Lung (tissue), 12 donors: ENCODE results near the gene CMTM2. TPM values are rescaled to one million over a fixed set of nuclear protein-coding genes. Genes with fewer than 3 reads are reported as not detected.

ENCODE experiments used
- ATAC-seq: fragments of 200-7000 bp; cut with Tn5 transposase; one replicate; pipeline ENCODE4 v1.9.1; 2020; ENCODE audit warnings: moderate number of reproducible peaks; ENCODE audit not compliant: insufficient read depth, low FRiP score
- DNase-seq, 3 donors: peaks; one replicate each; pipeline ENCODE4 v3.0.0-alpha.2; 2013 to 2017
- H3K27ac ChIP-seq, 2 donors: one replicate each; pipeline ENCODE4 v1.5.1; 2013; ENCODE audit warnings: mild to moderate bottlenecking in 2 of 2, moderate library complexity in 2 of 2, control low read depth in 1 of 2, inconsistent platforms in 1 of 2, low read depth in 1 of 2, low read length in 1 of 2
- H3K27me3 ChIP-seq, 3 donors: one replicate each; pipeline ENCODE4 v1.5.1; 2013; ENCODE audit warnings: low read length in 2 of 3; ENCODE audit not compliant: control insufficient read depth in 3 of 3, insufficient read depth in 3 of 3
- H3K36me3 ChIP-seq, 4 donors: one replicate each; pipeline ENCODE4 v1.5.1; 2013; ENCODE audit warnings: low read length in 4 of 4, mild to moderate bottlenecking in 1 of 4, moderate library complexity in 1 of 4; ENCODE audit not compliant: control insufficient read depth in 4 of 4, insufficient read depth in 4 of 4
- H3K4me1 ChIP-seq, 5 donors: one replicate each; pipeline ENCODE4 v1.5.1; 2013; ENCODE audit warnings: low read length in 5 of 5, mild to moderate bottlenecking in 2 of 5, moderate library complexity in 1 of 5; ENCODE audit not compliant: control insufficient read depth in 5 of 5, insufficient read depth in 5 of 5
- H3K4me3 ChIP-seq: one replicate; pipeline ENCODE4 v1.5.1; 2013; ENCODE audit warnings: mild to moderate bottlenecking, control low read depth, moderate library complexity
- H3K9ac ChIP-seq, 2 donors: one replicate each; pipeline ENCODE4 v1.5.1; 2013; ENCODE audit warnings: low read length in 2 of 2, control low read depth in 1 of 2; ENCODE audit not compliant: insufficient read depth in 1 of 2
- H3K9me3 ChIP-seq, 4 donors: one replicate each; pipeline ENCODE4 v1.5.1; 2013; ENCODE audit warnings: low read length in 3 of 4, mild to moderate bottlenecking in 1 of 4, moderate library complexity in 1 of 4; ENCODE audit not compliant: control insufficient read depth in 4 of 4, insufficient read depth in 3 of 4
- CTCF ChIP-seq: IDR thresholded peaks from 2 replicates; pipeline ENCODE4 v1.5.1; 2012; ENCODE audit warnings: mild to moderate bottlenecking; ENCODE audit errors: control extremely low read depth, extremely low read depth
- WGBS, 2 donors: extraction: QIAGEN DNeasy Blood & Tissue Kit; methylation state at CpG; one replicate each; pipeline ENCODE4 v1.1.7; 2013; 5-methylcytosine and 5-hydroxymethylcytosine counted together
- polyA plus RNA-seq, 2 donors: library from polyadenylated mRNA; stranded (reverse); fragments of 200-250 nt; gene quantifications; one replicate each; pipeline ENCODE4 v1.2.1, GENCODE V29; 2013
- total RNA-seq, 2 donors: library from RNA; depleted of rRNA in 1 of 2; stranded (reverse); fragments of >200 nt in 1 of 2; gene quantifications; one replicate each; pipeline ENCODE4 v1.2.1, GENCODE V29; 2014 to 2021
- donor health status: control.
- donor health status: control.
- donor health status: Bipolar disorder and iron deficiency.
- donor health status: healthy.
- donor health status: DM: yes; HTN: yes; CAD: no.

CMTM2 gene
- total and polyA plus RNA-seq, 4 donors, result 2.0 to 14.1 (median 3.0) TPM

- no peak for ATAC-seq
- H3K4me1 ChIP-seq, result peaks cover 0 to 2% (median 0%) of the 10 kb centered on the region in 5 donors
These were observed 37.3 kb downstream of the CMTM2 start for GRCh38 chr16:66616592-66616991.

DNA sequence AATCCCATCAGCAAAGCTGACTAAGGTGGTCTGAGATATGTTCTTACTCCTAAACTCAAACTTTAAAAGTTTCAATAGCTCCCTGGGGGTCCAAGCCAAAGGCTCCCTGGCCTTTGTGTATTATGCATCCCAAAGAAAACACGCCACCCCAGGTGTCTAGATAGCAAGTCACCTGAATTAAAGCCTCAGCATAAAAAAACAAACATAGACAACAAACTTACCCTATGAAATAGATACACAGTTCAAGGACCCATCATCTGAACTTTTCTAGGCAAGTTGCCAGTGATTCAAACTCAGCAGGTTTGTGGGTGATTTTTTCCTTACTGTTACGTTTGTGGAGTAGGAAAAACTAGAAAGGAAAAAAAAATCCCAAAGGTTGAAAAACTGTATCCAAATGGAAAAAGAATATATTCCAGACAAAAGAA is 37.8 kb downstream of the CMTM2 start:
- Histone ChIP-seq H3K9ac (no peak overlapping the region), H3K27me3 (no peaks in the 10 kb centered on the region), H3K36me3 (peaks cover 6 to 26% (median 10%) of the 10 kb centered on the region in 4 donors), H3K9me3 (no peaks in the 10 kb centered on the region), H3K4me3 (no peak overlapping the region), H3K4me1 (peaks cover 0 to 2% (median 0%) of the 10 kb centered on the region in 5 donors), H3K27ac (no peak overlapping the region)
- TF ChIP-seq CTCF, result no peak
- ATAC-seq, result no peak
- WGBS, 2 donors, result 78 to 84% methylated on average over 2 of the region's 2 CpGs
- no peak for DNase-seq

More at GRCh38 chr16:66616592-66616991, 37.3 kb downstream of the CMTM2 start:
- no peak for TF ChIP-seq CTCF
- peaks cover 6 to 25% (median 9%) of the 10 kb centered on the region in 4 donors for H3K36me3 ChIP-seq
- no peaks in the 10 kb centered on the region for H3K27me3 ChIP-seq
- 75 to 77% methylated on average over 9 of the region's 9 CpGs for WGBS, 2 donors
- H3K9ac ChIP-seq, result no peak overlapping the region
- no peak for DNase-seq
- no peaks in the 10 kb centered on the region for H3K9me3 ChIP-seq
- H3K27ac ChIP-seq, result no peak overlapping the region
- no peak overlapping the region for H3K4me3 ChIP-seq

- Histone ChIP-seq H3K36me3 (peaks cover under 1 to 19% (median 7%) of the 10 kb centered on the region in 4 donors), H3K9me3 (no peaks in the 10 kb centered on the region), H3K27ac (no peak overlapping the region), H3K9ac (no peak overlapping the region), H3K4me1 (peaks cover 0 to 2% (median 0%) of the 10 kb centered on the region in 5 donors), H3K4me3 (no peak overlapping the region), H3K27me3 (no peaks in the 10 kb centered on the region)
- WGBS, 2 donors, result 76 to 78% methylated on average over 7 of the region's 7 CpGs
- DNase-seq, result no peak
- TF ChIP-seq CTCF, result no peak
- no peak for ATAC-seq
These were observed 38.5 kb downstream of the CMTM2 start for GRCh38 chr16:66617728-66618127.
